ENCODE data around the gene MPZL2. TPM values are rescaled to one million over a fixed set of nuclear protein-coding genes. Genes with fewer than 3 reads are reported as not detected.
A peak's percentile ranks its signal among the peaks of the same experiment; 100 is the strongest.

Gene MPZL2
- total and polyA plus RNA-seq, 9 of the 15 experiments (the other 6 are each of a cell fraction or from before 2014, with no cell fraction given), result 0.09 to 0.28 (median 0.18) TPM; not detected in 2

DNA sequence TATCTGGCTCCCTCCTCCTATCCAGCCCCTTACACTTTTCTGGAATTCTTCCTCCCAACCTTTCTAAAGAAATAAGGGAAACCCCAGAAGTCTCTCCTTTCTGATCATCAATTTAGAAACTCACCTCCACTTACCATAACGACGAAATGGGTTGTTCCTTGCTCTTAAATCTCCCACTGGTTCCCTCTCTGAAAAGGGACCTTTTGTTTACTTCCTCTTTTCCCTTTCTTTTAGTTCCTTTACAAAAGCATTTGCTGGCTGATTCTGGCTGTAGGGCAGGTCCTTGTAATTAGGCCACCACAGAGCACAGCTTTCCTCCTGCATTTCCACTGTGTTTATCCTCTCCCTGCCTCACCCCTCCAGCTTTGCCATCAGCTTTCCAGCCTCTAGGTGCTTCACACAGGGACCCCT lies 51.3 kb downstream of the MPZL2 start (continued):
- no peak for TF ChIP-seq NR2C1 (IDR thresholded peaks at IDR 0.05)
- TF ChIP-seq NR2C1 (tag; IDR thresholded peaks at IDR 0.05), result no peak
- TF ChIP-seq ZNF277 (CRISPR knock-in tag; IDR thresholded peaks at IDR 0.05; ENCODE audit: borderline replicate concordance), result no peak
- TF ChIP-seq, protein P1, sequence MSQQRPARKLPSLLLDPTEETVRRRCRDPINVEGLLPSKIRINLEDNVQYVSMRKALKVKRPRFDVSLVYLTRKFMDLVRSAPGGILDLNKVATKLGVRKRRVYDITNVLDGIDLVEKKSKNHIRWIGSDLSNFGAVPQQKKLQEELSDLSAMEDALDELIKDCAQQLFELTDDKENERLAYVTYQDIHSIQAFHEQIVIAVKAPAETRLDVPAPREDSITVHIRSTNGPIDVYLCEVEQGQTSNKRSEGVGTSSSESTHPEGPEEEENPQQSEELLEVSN (IDR thresholded peaks at IDR 0.05; ENCODE audit: borderline replicate concordance in 1 of 2, extremely low read depth in 1 of 2, insufficient read depth in 1 of 2, insufficient read length in 1 of 2, low read depth in 1 of 2, low read length in 1 of 2, poor library complexity in 1 of 2, severe bottlenecking in 1 of 2), result no peak
- no peak for TF ChIP-seq ZNF584 (CRISPR knock-in tag; IDR thresholded peaks at IDR 0.05; ENCODE audit: low read depth)
- no peak for TF ChIP-seq SMARCB1 (IDR thresholded peaks at IDR 0.05; ENCODE audit: insufficient read length, low read depth)

GRCh38 chr11:118212131-118212725 lies 51.9 kb downstream of the MPZL2 start:
- ATAC-seq (peak; percentile 35; the same call in 2 of the 3 replicates), FAIRE-seq (no peak), DNase-seq (ENCODE audit: extremely low read depth in 1 of 4, low spot score in 3 of 4) (peak in 2 of 4 experiments; percentile 10 to 11)
- no peak overlapping the region for H3K27ac ChIP-seq (ENCODE audit: extremely low read depth, low read depth, low read length)
- H3K9ac ChIP-seq (ENCODE audit: insufficient read depth in 1 of 2, low read depth in 2 of 2, low read length in 2 of 2), result no peak overlapping the region
- BruUV-seq (replicated peaks), result no TSS peak
- in situ Hi-C loops (cut with MboI) (no loop called here), intact Hi-C loops (cut with micrococcal nuclease) (no loop called here)
- no peak overlapping the region for H3K4me3 ChIP-seq
- no peaks in the 10 kb centered on the region for H3K79me2 ChIP-seq (ENCODE audit: control insufficient read depth, insufficient read depth, low read length)
- peaks cover 18 to 20% of the 10 kb centered on the region in 2 experiments for H3K27me3 ChIP-seq (ENCODE audit: control insufficient read depth in 2 of 2, insufficient read depth in 2 of 2, low read length in 2 of 2)
- no peak overlapping the region for H2AFZ ChIP-seq (ENCODE audit: low read depth, low read length)
- no peaks in the 10 kb centered on the region for H3K36me3 ChIP-seq (ENCODE audit: control insufficient read depth, insufficient read depth, low read length)
- H3K9me1 ChIP-seq (ENCODE audit: control insufficient read depth, insufficient read depth, low read length), result no peaks in the 10 kb centered on the region
- H4K20me1 ChIP-seq (replicated peaks; ENCODE audit: control insufficient read depth, insufficient read depth, low read length), result no peaks in the 10 kb centered on the region
- 6% methylated on average over 7 of the region's 7 CpGs for WGBS (ENCODE audit: insufficient coverage, low coverage, missing lambda C conversion rate)
- POLR2A ChIA-PET, result interaction anchor here (1.0 to 1.5 kb wide), 3 partner anchors 9 to 12 kb away, joined by 3 to 4 read pairs (median 3); partner anchors contain the start of gene JAML
- CTCF ChIA-PET (ENCODE audit: low intra/inter-chr PET ratio), result no interaction called here
- H3K9me3 ChIP-seq (replicated peaks; ENCODE audit: control insufficient read depth, insufficient read depth, low read depth, low read length), result no peaks in the 10 kb centered on the region
- H3K4me1 ChIP-seq (replicated peaks in 1 of 2; ENCODE audit: control insufficient read depth in 2 of 2, insufficient read depth in 2 of 2, low read length in 2 of 2), result peaks cover 0 to 5% of the 10 kb centered on the region in 2 experiments; a peak in 2 of 5 replicates
- H3K4me2 ChIP-seq (ENCODE audit: insufficient read depth, low read length), result no peak overlapping the region
- TF ChIP-seq CBX3 (IDR thresholded peaks at IDR 0.05; ENCODE audit: borderline replicate concordance in 1 of 2, low read length in 2 of 2) (no peak), SMARCA4 (IDR thresholded peaks at IDR 0.05) (no peak), SRSF3 (IDR thresholded peaks at IDR 0.05; ENCODE audit: insufficient read depth, low read length) (no peak), TRIM24 (IDR thresholded peaks at IDR 0.05) (0 out of 4 replicates have a peak, but pooled peaks of 1 of the 2 experiments have one; percentile 11), ETV1 (tag; conservative IDR thresholded peaks at IDR 0.05; ENCODE audit: low read depth) (0 out of 2 replicates have a peak, but pooled peaks have one; percentile 25)
- TF ChIP-seq, protein P2, sequence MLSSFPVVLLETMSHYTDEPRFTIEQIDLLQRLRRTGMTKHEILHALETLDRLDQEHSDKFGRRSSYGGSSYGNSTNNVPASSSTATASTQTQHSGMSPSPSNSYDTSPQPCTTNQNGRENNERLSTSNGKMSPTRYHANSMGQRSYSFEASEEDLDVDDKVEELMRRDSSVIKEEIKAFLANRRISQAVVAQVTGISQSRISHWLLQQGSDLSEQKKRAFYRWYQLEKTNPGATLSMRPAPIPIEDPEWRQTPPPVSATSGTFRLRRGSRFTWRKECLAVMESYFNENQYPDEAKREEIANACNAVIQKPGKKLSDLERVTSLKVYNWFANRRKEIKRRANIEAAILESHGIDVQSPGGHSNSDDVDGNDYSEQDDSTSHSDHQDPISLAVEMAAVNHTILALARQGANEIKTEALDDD (IDR thresholded peaks at IDR 0.05), result peak; percentile 74
- TF ChIP-seq, protein P3, sequence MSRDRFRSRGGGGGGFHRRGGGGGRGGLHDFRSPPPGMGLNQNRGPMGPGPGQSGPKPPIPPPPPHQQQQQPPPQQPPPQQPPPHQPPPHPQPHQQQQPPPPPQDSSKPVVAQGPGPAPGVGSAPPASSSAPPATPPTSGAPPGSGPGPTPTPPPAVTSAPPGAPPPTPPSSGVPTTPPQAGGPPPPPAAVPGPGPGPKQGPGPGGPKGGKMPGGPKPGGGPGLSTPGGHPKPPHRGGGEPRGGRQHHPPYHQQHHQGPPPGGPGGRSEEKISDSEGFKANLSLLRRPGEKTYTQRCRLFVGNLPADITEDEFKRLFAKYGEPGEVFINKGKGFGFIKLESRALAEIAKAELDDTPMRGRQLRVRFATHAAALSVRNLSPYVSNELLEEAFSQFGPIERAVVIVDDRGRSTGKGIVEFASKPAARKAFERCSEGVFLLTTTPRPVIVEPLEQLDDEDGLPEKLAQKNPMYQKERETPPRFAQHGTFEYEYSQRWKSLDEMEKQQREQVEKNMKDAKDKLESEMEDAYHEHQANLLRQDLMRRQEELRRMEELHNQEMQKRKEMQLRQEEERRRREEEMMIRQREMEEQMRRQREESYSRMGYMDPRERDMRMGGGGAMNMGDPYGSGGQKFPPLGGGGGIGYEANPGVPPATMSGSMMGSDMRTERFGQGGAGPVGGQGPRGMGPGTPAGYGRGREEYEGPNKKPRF (IDR thresholded peaks at IDR 0.05; ENCODE audit: low read depth, low read length), result no peak

Measured in K562 (cell line).